GM23338 (cell line): ENCODE results near the gene TTC33.

ENCODE experiments used
- CREB1 ChIP-seq: fragments of 250-450 bp; sonication (Bioruptor Pico); IDR thresholded peaks from 2 replicates; pipeline ENCODE4 v1.5.0; 2020; ENCODE audit warnings: low read depth, mild to moderate bottlenecking, moderate library complexity
- CTCF ChIP-seq, 2 experiments: fragments of 200-600 bp in 1 of 2; sonication (generic) in 1 of 2; conservative IDR thresholded peaks; 2 replicates each; pipeline versions ENCODE4 v1.5.1 to v1.6.1; 2016 to 2017; ENCODE audit warnings: antibody characterized with exemption in 2 of 2, low read depth in 2 of 2, mild to moderate bottlenecking in 2 of 2, moderate library complexity in 1 of 2
- ETS1 ChIP-seq: IDR thresholded peaks from 2 replicates; pipeline ENCODE4 v1.6.1; 2016; ENCODE audit warnings: antibody characterized with exemption
- JUNB ChIP-seq: IDR thresholded peaks from one replicate; pipeline ENCODE4 v1.6.1; 2016; ENCODE audit warnings: antibody characterized with exemption; ENCODE audit not compliant: unreplicated experiment
- POLR2AphosphoS5 ChIP-seq: IDR thresholded peaks from 2 replicates; pipeline ENCODE4 v1.6.1; 2016; ENCODE audit warnings: antibody characterized with exemption, low read depth
- REST ChIP-seq: IDR thresholded peaks from one replicate; pipeline ENCODE4 v1.6.1; 2018; ENCODE audit warnings: antibody characterized with exemption; ENCODE audit not compliant: unreplicated experiment
- STAT1 ChIP-seq: IDR thresholded peaks from one replicate; pipeline ENCODE4 v1.6.1; 2016; ENCODE audit warnings: antibody characterized with exemption; ENCODE audit not compliant: unreplicated experiment
- ZNF331 ChIP-seq: fragments of 250-450 bp; sonication (Bioruptor Pico); IDR thresholded peaks from 2 replicates; pipeline ENCODE4 v1.5.0; 2020; ENCODE audit warnings: low read depth, mild to moderate bottlenecking, moderate library complexity

GRCh38 chr5:40524677-40525076 is 231.1 kb downstream of the TTC33 start:
- TF ChIP-seq CTCF (conservative IDR thresholded peaks at IDR 0.05; ENCODE audit: low read depth in 2 of 2), result no peak
- no peak for TF ChIP-seq JUNB
- TF ChIP-seq ZNF331, result no peak
- TF ChIP-seq POLR2AphosphoS5, result no peak
- TF ChIP-seq CREB1, result no peak
- no peak for TF ChIP-seq STAT1
- no peak for TF ChIP-seq ETS1
- TF ChIP-seq REST, result no peak
